ENCODE measurements around the gene IPO5. TPM values are rescaled to one million over a fixed set of nuclear protein-coding genes. Genes with fewer than 3 reads are reported as not detected.

The IPO5 gene
- polyA plus RNA-seq, 1 of the 3 experiments (the other 2 are of a cell fraction) = 77.1 TPM

GRCh38 chr13:98013241-98013640, 59.8 kb downstream of the IPO5 start:
- TF ChIP-seq RCOR1 (IDR thresholded peaks at IDR 0.05; ENCODE audit: low read length) = no peak
- no peak for TF ChIP-seq NFIC (IDR thresholded peaks at IDR 0.05; ENCODE audit: borderline replicate concordance)
- Histone ChIP-seq H4K20me1 (ENCODE audit: insufficient read depth) (no peaks in the 10 kb centered on the region), H3K4me1 (ENCODE audit: control insufficient read depth in 1 of 2, insufficient read depth in 2 of 2, low read depth in 1 of 2, low read length in 1 of 2) (peaks cover 0 to 15% of the 10 kb centered on the region in 2 experiments; a peak in 1 of 4 replicates), H3K9ac (no peak overlapping the region), H3K9me3 (no peaks in the 10 kb centered on the region), H3K9me2 (no peaks in the 10 kb centered on the region), H3K36me3 (replicated peaks in 1 of 2; ENCODE audit: control insufficient read depth in 1 of 2, insufficient read depth in 2 of 2, low read length in 1 of 2) (peaks cover 76 to 92% of the 10 kb centered on the region in 2 experiments), H3F3A (replicated peaks; ENCODE audit: insufficient read depth) (peaks cover 21% of the 10 kb centered on the region), H3K27ac (ENCODE audit: low read depth in 2 of 2, low read length in 1 of 2) (0 out of 4 replicates have a peak overlapping the region, but pooled peaks of 1 of the 2 experiments have one; percentile 57), H3K4me3 (ENCODE audit: low read depth in 2 of 2, low read length in 1 of 2) (no peak overlapping the region), H2AFZ (ENCODE audit: low read depth) (no peak overlapping the region), H3K4me2 (no peak overlapping the region), H3K27me3 (ENCODE audit: insufficient read depth) (no peaks in the 10 kb centered on the region), H3K79me2 (ENCODE audit: insufficient read depth) (peaks cover 13% of the 10 kb centered on the region; the same call in 1 of the 2 replicates)
- no peak for DNase-seq
- 94% methylated on average over 9 of the region's 9 CpGs for WGBS (ENCODE audit: low lambda C conversion rate)
- POLR2A ChIA-PET = no interaction called here
- CTCF ChIA-PET = interaction anchor here (0.8 to 1.4 kb wide), 2 partner anchors 155 to 157 kb away, joined by 3 read pairs; no protein-coding TSS in a partner anchor

DNA sequence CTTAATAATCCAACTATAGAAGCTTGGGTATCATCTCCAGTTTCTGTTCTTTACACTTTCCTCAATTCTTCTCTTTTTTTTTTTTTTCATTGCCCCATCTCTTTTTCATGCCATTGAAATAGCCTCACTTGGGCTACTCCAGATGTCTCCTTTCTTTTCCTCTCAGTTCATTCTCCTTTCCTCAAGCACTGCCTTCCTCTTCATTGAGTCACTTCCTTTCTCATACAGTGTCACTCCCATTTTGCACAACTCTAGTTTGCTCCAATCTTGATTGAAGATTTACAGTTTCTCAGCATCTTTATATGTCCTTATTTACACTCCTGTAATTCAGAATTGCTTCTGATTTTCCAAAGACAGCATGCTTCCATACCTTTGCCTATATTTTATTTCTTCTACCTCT, 61.3 kb downstream of the IPO5 start:
- Histone ChIP-seq H3K9me2 (no peaks in the 10 kb centered on the region), H4K20me1 (ENCODE audit: insufficient read depth) (no peaks in the 10 kb centered on the region), H3K4me3 (ENCODE audit: low read depth in 2 of 2, low read length in 1 of 2) (no peak overlapping the region), H3K9ac (no peak overlapping the region), H3K4me2 (0 out of 2 replicates have a peak overlapping the region, but pooled peaks have one; percentile 26), H3K27me3 (ENCODE audit: insufficient read depth) (no peaks in the 10 kb centered on the region), H2AFZ (ENCODE audit: low read depth) (no peak overlapping the region), H3K36me3 (replicated peaks in 1 of 2; ENCODE audit: control insufficient read depth in 1 of 2, insufficient read depth in 2 of 2, low read length in 1 of 2) (peaks cover 74 to 93% of the 10 kb centered on the region in 2 experiments), H3K79me2 (ENCODE audit: insufficient read depth) (peaks cover 9% of the 10 kb centered on the region; the same call in 1 of the 2 replicates), H3K27ac (ENCODE audit: low read depth in 2 of 2, low read length in 1 of 2) (peak overlapping the region in 1 of 2 experiments; percentile 57; a peak in 2 of 4 replicates), H3F3A (replicated peaks; ENCODE audit: insufficient read depth) (peaks cover 29% of the 10 kb centered on the region), H3K4me1 (ENCODE audit: control insufficient read depth in 1 of 2, insufficient read depth in 2 of 2, low read depth in 1 of 2, low read length in 1 of 2) (peaks cover 0 to 15% of the 10 kb centered on the region in 2 experiments; a peak in 1 of 4 replicates), H3K9me3 (no peaks in the 10 kb centered on the region)
- TF ChIP-seq, protein P1, sequence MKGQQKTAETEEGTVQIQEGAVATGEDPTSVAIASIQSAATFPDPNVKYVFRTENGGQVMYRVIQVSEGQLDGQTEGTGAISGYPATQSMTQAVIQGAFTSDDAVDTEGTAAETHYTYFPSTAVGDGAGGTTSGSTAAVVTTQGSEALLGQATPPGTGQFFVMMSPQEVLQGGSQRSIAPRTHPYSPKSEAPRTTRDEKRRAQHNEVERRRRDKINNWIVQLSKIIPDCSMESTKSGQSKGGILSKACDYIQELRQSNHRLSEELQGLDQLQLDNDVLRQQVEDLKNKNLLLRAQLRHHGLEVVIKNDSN (IDR thresholded peaks at IDR 0.05; ENCODE audit: borderline replicate concordance, low read depth) = no peak
- TF ChIP-seq FOSL2 (IDR thresholded peaks at IDR 0.05; ENCODE audit: borderline replicate concordance, low read depth) (0 out of 2 replicates have a peak, but pooled peaks have one; percentile 20), NFIC (IDR thresholded peaks at IDR 0.05; ENCODE audit: borderline replicate concordance) (no peak), USF2 (IDR thresholded peaks at IDR 0.05; ENCODE audit: borderline replicate concordance, low read depth, low read length) (no peak), FOXM1 (IDR thresholded peaks at IDR 0.05; ENCODE audit: low read depth) (no peak), TAF1 (IDR thresholded peaks at IDR 0.05; ENCODE audit: borderline replicate concordance, low read depth, low read length) (no peak), MXI1 (IDR thresholded peaks at IDR 0.05; ENCODE audit: low read depth, low read length) (no peak), SIN3A (IDR thresholded peaks at IDR 0.05; ENCODE audit: borderline replicate concordance, low read depth, low read length) (no peak), SMC3 (IDR thresholded peaks at IDR 0.05; ENCODE audit: low read depth, low read length) (no peak), TCF12 (IDR thresholded peaks at IDR 0.05) (peak; percentile 33; the same call in 1 of the 2 replicates), JUND (IDR thresholded peaks at IDR 0.05) (0 out of 2 replicates have a peak, but pooled peaks have one; percentile 26), RFX5 (IDR thresholded peaks at IDR 0.05; ENCODE audit: low read length) (no peak), YY1 (IDR thresholded peaks at IDR 0.05; ENCODE audit: low read depth) (no peak), REST (IDR thresholded peaks at IDR 0.05; ENCODE audit: low read depth, low read length) (no peak), RCOR1 (IDR thresholded peaks at IDR 0.05; ENCODE audit: low read length) (no peak)
- TF ChIP-seq, protein P2, sequence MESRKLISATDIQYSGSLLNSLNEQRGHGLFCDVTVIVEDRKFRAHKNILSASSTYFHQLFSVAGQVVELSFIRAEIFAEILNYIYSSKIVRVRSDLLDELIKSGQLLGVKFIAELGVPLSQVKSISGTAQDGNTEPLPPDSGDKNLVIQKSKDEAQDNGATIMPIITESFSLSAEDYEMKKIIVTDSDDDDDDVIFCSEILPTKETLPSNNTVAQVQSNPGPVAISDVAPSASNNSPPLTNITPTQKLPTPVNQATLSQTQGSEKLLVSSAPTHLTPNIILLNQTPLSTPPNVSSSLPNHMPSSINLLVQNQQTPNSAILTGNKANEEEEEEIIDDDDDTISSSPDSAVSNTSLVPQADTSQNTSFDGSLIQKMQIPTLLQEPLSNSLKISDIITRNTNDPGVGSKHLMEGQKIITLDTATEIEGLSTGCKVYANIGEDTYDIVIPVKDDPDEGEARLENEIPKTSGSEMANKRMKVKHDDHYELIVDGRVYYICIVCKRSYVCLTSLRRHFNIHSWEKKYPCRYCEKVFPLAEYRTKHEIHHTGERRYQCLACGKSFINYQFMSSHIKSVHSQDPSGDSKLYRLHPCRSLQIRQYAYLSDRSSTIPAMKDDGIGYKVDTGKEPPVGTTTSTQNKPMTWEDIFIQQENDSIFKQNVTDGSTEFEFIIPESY (IDR thresholded peaks at IDR 0.05; ENCODE audit: borderline replicate concordance, low read depth) = no peak
- no peak for DNase-seq
- CTCF ChIA-PET = interaction anchor here (0.9 to 1.2 kb wide), 2 partner anchors 658 to 825 kb away, joined by 3 to 5 read pairs; no protein-coding TSS in a partner anchor
- POLR2A ChIA-PET = no interaction called here

All from SK-N-SH (cell line).